ENCODE measurements around the gene NDUFS8. TPM values are rescaled to one million over a fixed set of nuclear protein-coding genes. Genes with fewer than 3 reads are reported as not detected.

NDUFS8 gene
- total RNA-seq, 1 donor from 2014 or later: 93.7 TPM

DNA sequence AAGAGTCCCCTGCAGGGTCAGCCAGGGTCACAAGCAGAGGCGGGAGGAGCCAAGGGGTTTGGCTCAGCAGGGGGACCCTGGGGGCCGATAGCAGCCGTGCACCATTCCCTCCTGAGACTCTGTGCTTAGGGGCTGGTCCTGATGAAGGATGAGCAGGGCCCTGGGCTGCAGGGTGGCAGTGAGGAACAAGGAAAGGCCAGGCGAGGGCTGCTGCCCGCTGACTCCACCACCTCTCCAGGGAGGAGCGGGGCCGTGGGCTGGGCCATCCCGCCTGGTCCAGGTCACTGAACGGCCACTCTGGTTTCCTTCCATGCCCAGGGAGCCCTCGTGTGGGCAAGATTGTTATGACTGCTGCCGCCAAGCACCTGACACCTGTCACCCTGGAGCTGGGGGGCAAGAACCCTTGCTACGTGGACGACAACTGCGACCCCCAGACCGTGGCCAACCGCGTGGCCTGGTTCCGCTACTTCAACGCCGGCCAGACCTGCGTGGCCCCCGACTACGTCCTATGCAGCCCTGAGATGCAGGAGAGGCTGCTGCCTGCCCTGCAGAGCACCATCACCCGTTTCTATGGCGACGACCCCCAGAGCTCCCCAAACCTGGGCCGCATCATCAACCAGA lies 9.2 kb upstream of the NDUFS8 start:
- ATAC-seq (ENCODE audit: low read depth) (no peak), DNase-seq (no peak)
- ChIA-PET POLR2A (no interaction called here), CTCF (interaction anchor here (1.9 kb wide), 1 partner anchor 11 kb away, joined by 5 read pairs; the partner anchor contains the start of gene ALDH3B1)
- Mint-ChIP-seq H3K4me1 (no peaks in the 10 kb centered on the region), H3K27ac (no peak overlapping the region), H3K9me3 (peaks cover 2% of the 10 kb centered on the region), H3K36me3 (ENCODE audit: low read depth) (no peaks in the 10 kb centered on the region), H3K4me3 (no peak overlapping the region), H3K27me3 (no peaks in the 10 kb centered on the region)
- intact Hi-C loops (cut with micrococcal nuclease): no loop called here
- TF ChIP-seq, protein P1, sequence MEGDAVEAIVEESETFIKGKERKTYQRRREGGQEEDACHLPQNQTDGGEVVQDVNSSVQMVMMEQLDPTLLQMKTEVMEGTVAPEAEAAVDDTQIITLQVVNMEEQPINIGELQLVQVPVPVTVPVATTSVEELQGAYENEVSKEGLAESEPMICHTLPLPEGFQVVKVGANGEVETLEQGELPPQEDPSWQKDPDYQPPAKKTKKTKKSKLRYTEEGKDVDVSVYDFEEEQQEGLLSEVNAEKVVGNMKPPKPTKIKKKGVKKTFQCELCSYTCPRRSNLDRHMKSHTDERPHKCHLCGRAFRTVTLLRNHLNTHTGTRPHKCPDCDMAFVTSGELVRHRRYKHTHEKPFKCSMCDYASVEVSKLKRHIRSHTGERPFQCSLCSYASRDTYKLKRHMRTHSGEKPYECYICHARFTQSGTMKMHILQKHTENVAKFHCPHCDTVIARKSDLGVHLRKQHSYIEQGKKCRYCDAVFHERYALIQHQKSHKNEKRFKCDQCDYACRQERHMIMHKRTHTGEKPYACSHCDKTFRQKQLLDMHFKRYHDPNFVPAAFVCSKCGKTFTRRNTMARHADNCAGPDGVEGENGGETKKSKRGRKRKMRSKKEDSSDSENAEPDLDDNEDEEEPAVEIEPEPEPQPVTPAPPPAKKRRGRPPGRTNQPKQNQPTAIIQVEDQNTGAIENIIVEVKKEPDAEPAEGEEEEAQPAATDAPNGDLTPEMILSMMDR (IDR thresholded peaks at IDR 0.05): no peak

DNA sequence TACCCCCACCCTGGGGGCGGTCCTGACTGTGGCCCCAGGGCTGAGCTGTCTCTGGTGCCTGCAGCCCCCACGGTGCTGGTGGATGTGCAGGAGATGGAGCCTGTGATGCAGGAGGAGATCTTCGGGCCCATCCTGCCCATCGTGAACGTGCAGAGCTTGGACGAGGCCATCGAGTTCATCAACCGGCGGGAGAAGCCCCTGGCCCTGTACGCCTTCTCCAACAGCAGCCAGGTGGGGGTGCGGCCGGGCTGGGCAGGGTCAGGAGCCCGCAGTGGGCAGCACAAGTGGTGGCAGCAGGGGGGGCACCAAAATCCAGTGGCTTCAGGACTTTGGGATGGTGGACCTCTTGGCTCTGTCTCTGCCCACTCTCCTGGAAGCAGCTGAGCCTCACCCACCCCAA lies 8.0 kb upstream of the NDUFS8 start:
- peaks cover 2% of the 10 kb centered on the region for H3K9me3 Mint-ChIP-seq
- no peak overlapping the region for H3K4me3 Mint-ChIP-seq
- CTCF ChIA-PET: no interaction called here
- POLR2A ChIA-PET: no interaction called here
- H3K27ac Mint-ChIP-seq: no peak overlapping the region
- ATAC-seq (ENCODE audit: low read depth): no peak
- DNase-seq: no peak
- no peaks in the 10 kb centered on the region for H3K27me3 Mint-ChIP-seq
- no peaks in the 10 kb centered on the region for H3K4me1 Mint-ChIP-seq
- H3K36me3 Mint-ChIP-seq (ENCODE audit: low read depth): no peaks in the 10 kb centered on the region
- intact Hi-C loops (cut with micrococcal nuclease): no loop called here
- TF ChIP-seq, protein P1 (IDR thresholded peaks at IDR 0.05): no peak

DNA sequence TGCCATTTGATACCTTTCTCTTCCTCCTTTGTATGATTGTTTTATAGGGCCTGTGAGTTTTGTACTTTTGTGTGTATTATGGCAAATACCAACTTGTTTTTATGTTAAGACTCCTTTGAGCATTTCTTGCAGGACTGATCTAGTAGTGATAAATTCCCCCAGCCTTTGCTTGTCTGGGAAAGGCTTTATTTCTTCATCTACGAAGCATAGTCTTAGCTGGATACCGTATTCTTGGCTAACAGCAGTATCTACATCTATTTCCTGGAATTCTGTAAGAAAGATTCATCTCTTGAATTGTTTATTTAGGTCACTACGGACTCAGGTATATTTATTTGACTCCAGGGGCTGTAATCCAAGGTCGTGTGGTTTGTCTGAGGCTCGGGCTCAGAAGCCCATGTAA lies 6.0 kb upstream of the NDUFS8 start:
- H3K9me3 Mint-ChIP-seq: peaks cover 2% of the 10 kb centered on the region
- CTCF ChIA-PET: interaction anchor here (0.8 to 1.6 kb wide), 2 partner anchors 16 to 22 kb away, joined by 3 to 4 read pairs; no protein-coding TSS in a partner anchor
- H3K27ac Mint-ChIP-seq: no peak overlapping the region
- no peaks in the 10 kb centered on the region for H3K27me3 Mint-ChIP-seq
- peaks cover 1% of the 10 kb centered on the region for H3K4me1 Mint-ChIP-seq
- no peak for ATAC-seq (ENCODE audit: low read depth)
- POLR2A ChIA-PET: interaction anchor here (1.0 to 1.2 kb wide), 2 partner anchors 15 kb away, joined by 3 read pairs; partner anchors contain the start of gene ALDH3B1
- no peak for DNase-seq
- intact Hi-C loops (cut with micrococcal nuclease): no loop called here
- H3K36me3 Mint-ChIP-seq (ENCODE audit: low read depth): no peaks in the 10 kb centered on the region
- TF ChIP-seq, protein P1 (IDR thresholded peaks at IDR 0.05): no peak
- no peak overlapping the region for H3K4me3 Mint-ChIP-seq

DNA sequence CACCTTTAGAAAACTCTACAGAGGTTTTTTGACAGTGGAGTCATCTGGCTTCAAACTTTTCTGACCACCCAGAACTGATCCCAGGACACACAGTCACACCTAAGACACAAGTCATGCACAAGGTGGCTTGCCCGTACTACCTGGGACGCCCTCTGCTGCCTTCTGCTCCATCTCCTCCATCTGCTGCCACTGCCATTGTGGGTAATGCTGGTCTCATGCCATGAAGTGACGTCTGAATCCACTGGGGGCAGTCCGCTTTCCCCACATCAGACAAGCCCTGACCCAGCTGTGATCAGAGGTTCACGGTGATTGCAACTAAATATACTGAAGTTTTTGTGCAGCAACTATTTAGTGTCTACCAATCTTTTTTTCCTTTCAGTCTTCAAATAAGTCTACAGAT lies 5.4 kb upstream of the NDUFS8 start:
- Mint-ChIP-seq H3K27ac (no peak overlapping the region), H3K4me1 (peaks cover 4% of the 10 kb centered on the region), H3K4me3 (no peak overlapping the region), H3K36me3 (ENCODE audit: low read depth) (no peaks in the 10 kb centered on the region), H3K27me3 (no peaks in the 10 kb centered on the region), H3K9me3 (peaks cover 2% of the 10 kb centered on the region)
- intact Hi-C loops (cut with micrococcal nuclease): no loop called here
- TF ChIP-seq, protein P1 (IDR thresholded peaks at IDR 0.05): no peak
- POLR2A ChIA-PET: interaction anchor here (1.0 to 1.2 kb wide), 2 partner anchors 15 kb away, joined by 3 read pairs; partner anchors contain the start of gene ALDH3B1
- CTCF ChIA-PET: interaction anchor here (0.8 to 1.6 kb wide), 2 partner anchors 16 to 22 kb away, joined by 3 to 4 read pairs; no protein-coding TSS in a partner anchor
- ATAC-seq (ENCODE audit: low read depth): peak; percentile 32
- DNase-seq: no peak

DNA sequence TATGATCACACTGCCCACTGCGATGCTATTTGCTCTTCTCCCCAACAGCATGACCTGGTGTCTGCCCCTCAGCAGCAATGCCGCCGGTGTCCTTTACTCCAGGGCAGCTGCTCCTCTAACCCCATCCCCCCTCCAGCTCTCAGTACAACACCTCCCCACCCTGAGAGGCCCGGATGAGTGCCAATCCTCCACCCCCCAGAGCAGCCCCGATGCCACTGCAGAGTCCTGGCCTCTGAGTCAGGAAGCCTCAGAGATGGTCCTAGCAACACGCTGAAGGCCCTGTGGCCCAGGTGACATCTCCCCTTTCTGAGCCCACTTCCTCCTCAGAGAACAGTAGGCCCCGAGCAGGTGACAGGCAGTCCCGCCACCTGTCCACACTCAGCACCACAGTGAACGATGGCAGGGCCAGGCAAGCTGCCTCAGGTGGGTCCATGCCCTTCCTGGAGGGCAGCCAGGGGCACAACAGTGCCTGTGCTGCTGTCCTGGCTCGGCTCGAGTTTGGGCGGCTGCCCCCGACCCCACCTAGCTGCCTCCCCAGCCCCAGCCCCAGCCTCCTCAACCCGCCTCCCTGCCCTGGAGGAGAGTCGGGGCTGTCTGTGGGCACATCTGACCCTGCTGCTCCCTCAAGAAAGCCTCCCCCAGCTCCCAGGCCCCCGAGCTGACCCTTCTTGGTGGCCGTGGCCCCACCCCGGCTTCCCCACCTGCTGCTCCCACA lies 3.9 kb upstream of the NDUFS8 start:
- Mint-ChIP-seq H3K9me3 (peaks cover 2% of the 10 kb centered on the region), H3K27me3 (no peaks in the 10 kb centered on the region), H3K4me1 (peaks cover 19% of the 10 kb centered on the region), H3K36me3 (ENCODE audit: low read depth) (peaks cover 2% of the 10 kb centered on the region), H3K27ac (no peak overlapping the region), H3K4me3 (no peak overlapping the region)
- ATAC-seq (ENCODE audit: low read depth) (no peak), DNase-seq (no peak)
- TF ChIP-seq, protein P1 (IDR thresholded peaks at IDR 0.05): no peak
- CTCF ChIA-PET: no interaction called here
- intact Hi-C loops (cut with micrococcal nuclease): no loop called here
- POLR2A ChIA-PET: no interaction called here

Measured in activated B cell treated with CpG ODN at 0.5 μM for 24 hours (primary cell).